OCI-LY7 (cell line): ENCODE data around the gene CASP9. TPM values are rescaled to one million over a fixed set of nuclear protein-coding genes. Genes with fewer than 3 reads are reported as not detected.
"Not testable (repeated sequence)": the region's sequence is repeated elsewhere in the genome, so short reads cannot be mapped to it uniquely, and the experiment has no call there.

Experiments used
- BruUV-seq: library from RNA; stranded (reverse); fragments of 400-500 nt; replicated peaks from 2 replicates; lab custom pipeline; 2021; lab: Mats Ljungman, UMichigan
- CTCF ChIA-PET: fragments of 300-600 bp; sonication (Branson Sonifier 250); formaldehyde crosslinking; loops from one replicate; lab custom pipeline; 2022; ENCODE audit warnings: antibody characterized with exemption; ENCODE audit not compliant: unreplicated experiment; lab: Charles Lee
- POLR2A ChIA-PET: fragments of 300-600 bp; sonication (Branson Sonifier 250); formaldehyde crosslinking; loops from one replicate; lab custom pipeline; 2022; ENCODE audit warnings: antibody characterized with exemption; lab: Charles Lee
- DNase-seq: peaks from one replicate; pipeline ENCODE4 v3.0.0-alpha.2; 2015; ENCODE audit warnings: low spot score
- H2AFZ ChIP-seq: fragments of 200-600 bp; sonication (generic), shearing (Covaris generic); 2 replicates; pipeline ENCODE4 v1.6.1; 2014; ENCODE audit warnings: mild to moderate bottlenecking, antibody characterized with exemption, low read length, moderate library complexity
- H3K27ac ChIP-seq: fragments of 200-600 bp; sonication (generic); 2 replicates; pipeline ENCODE4 v1.5.1; 2014; ENCODE audit warnings: mixed run types, low read depth, mild to moderate bottlenecking, moderate library complexity, low read length, inconsistent platforms; ENCODE audit not compliant: poor library complexity, severe bottlenecking
- H3K36me3 ChIP-seq: fragments of 200-600 bp; sonication (generic); 2 replicates; pipeline ENCODE4 v1.6.1; 2014; ENCODE audit warnings: mild to moderate bottlenecking, antibody characterized with exemption, low read length, moderate library complexity, mixed read lengths; ENCODE audit not compliant: insufficient read depth
- H3K4me1 ChIP-seq: fragments of 200-600 bp; sonication (generic); 2 replicates; pipeline ENCODE4 v1.5.1; 2014; ENCODE audit warnings: mild to moderate bottlenecking, low read length; ENCODE audit not compliant: insufficient read depth, poor library complexity, severe bottlenecking
- H3K4me2 ChIP-seq: fragments of 200-600 bp; sonication (generic); 2 replicates; pipeline ENCODE4 v1.6.1; 2014; ENCODE audit warnings: mild to moderate bottlenecking, low read length
- H3K4me3 ChIP-seq: fragments of 200-600 bp; sonication (generic); 2 replicates; pipeline ENCODE4 v1.5.1; 2014; ENCODE audit warnings: mild to moderate bottlenecking, low read depth, low read length; ENCODE audit not compliant: poor library complexity, severe bottlenecking
- H3K79me2 ChIP-seq: fragments of 200-600 bp; sonication (generic); 2 replicates; pipeline ENCODE4 v1.6.1; 2016; ENCODE audit warnings: low read depth, mild to moderate bottlenecking, low read length, moderate library complexity, mixed read lengths; ENCODE audit not compliant: insufficient read depth
- H3K9me2 ChIP-seq: fragments of 200-600 bp; sonication (generic); 2 replicates; pipeline ENCODE4 v1.6.1; 2016; ENCODE audit warnings: mild to moderate bottlenecking, low read length, mixed read lengths; ENCODE audit not compliant: insufficient read depth
- H3K9me3 ChIP-seq: fragments of 200-600 bp; sonication (generic); 2 replicates; pipeline ENCODE4 v1.6.1; 2014; ENCODE audit warnings: mild to moderate bottlenecking, mixed run types, low read length, mixed read lengths
- H4K20me1 ChIP-seq: fragments of 200-600 bp; sonication (generic); 2 replicates; pipeline ENCODE4 v1.6.1; 2014; ENCODE audit warnings: mild to moderate bottlenecking, antibody characterized with exemption, low read length, moderate library complexity, mixed read lengths; ENCODE audit not compliant: insufficient read depth
- CTCF ChIP-seq: fragments of 200-600 bp; sonication (generic); conservative IDR thresholded peaks from 2 replicates; pipeline ENCODE4 v1.5.1; 2014; ENCODE audit warnings: mild to moderate bottlenecking, antibody characterized with exemption, low read length, moderate library complexity, mixed read lengths
- EZH2phosphoT487 ChIP-seq: fragments of 200-600 bp; sonication (generic); IDR thresholded peaks from 2 replicates; pipeline ENCODE4 v1.6.1; 2018; ENCODE audit warnings: low read depth, borderline replicate concordance, mild to moderate bottlenecking, mixed run types, antibody characterized with exemption, low read length, moderate library complexity, mixed read lengths
- intact Hi-C: fragments of 100-400 bp; cut with micrococcal nuclease; formaldehyde crosslinking; loops from one replicate; pipeline ENCODE4 v1.10.0; 2022; ENCODE audit not compliant: unreplicated experiment
- total RNA-seq, 2 experiments: library from RNA; depleted of rRNA in 1 of 2; stranded (reverse); fragments of >200 nt in 1 of 2; shearing (Covaris generic) in 1 of 2; gene quantifications; 2 replicates each; pipeline ENCODE4 v1.2.3, GENCODE V29; 2014 to 2022

CASP9 gene
- total RNA-seq, 2 experiments from 2014 or later, result 14.5 to 17.6 TPM

DNA sequence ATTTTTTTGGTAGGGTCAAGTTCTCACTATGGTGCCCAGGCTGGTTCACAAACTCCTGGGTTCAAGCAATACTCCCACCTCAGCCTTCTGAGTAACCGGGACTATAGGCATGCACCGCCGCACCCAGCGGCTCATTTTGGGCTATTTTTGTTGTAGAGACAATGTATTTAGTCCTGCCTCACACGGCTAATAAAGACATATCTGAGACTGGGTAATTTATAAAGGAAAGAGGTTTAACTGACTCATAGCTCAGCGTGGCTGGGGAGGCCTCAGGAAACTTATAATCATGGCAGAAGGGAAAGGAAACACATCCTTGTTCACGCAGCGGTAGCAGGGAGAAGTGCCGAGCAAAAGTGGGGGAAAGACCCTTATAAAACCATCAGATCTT is 63.3 kb downstream of the CASP9 start:
- Histone ChIP-seq H2AFZ (no peak overlapping the region), H4K20me1 (no peaks in the 10 kb centered on the region), H3K36me3 (no peaks in the 10 kb centered on the region), H3K4me3 (no peak overlapping the region), H3K4me2 (no peak overlapping the region), H3K9me2 (no peaks in the 10 kb centered on the region), H3K27ac (no peak overlapping the region), H3K4me1 (no peaks in the 10 kb centered on the region), H3K79me2 (no peaks in the 10 kb centered on the region), H3K9me3 (no peaks in the 10 kb centered on the region)
- POLR2A ChIA-PET, result interaction anchor here (0.7 kb wide), 1 partner anchor 22 kb away, joined by 3 read pairs; no protein-coding TSS in a partner anchor
- intact Hi-C loops, result no loop called here
- CTCF ChIA-PET, result no interaction called here
- no peak for DNase-seq
- no TSS peak for BruUV-seq
- no peak for TF ChIP-seq CTCF
- no peak for TF ChIP-seq EZH2phosphoT487

GRCh38 chr1:15459771-15460707 is 64.0 kb downstream of the CASP9 start:
- DNase-seq, result no peak
- no peak overlapping the region for H3K27ac ChIP-seq
- no peaks in the 10 kb centered on the region for H3K79me2 ChIP-seq
- no peaks in the 10 kb centered on the region for H3K9me2 ChIP-seq
- no peak overlapping the region for H2AFZ ChIP-seq
- H3K4me1 ChIP-seq, result no peaks in the 10 kb centered on the region
- ChIA-PET POLR2A (interaction anchor here (0.7 kb wide), 1 partner anchor 23 kb away, joined by 3 read pairs; no protein-coding TSS in a partner anchor), CTCF (no interaction called here)
- intact Hi-C loops, result no loop called here
- H3K4me2 ChIP-seq, result no peak overlapping the region
- H3K36me3 ChIP-seq, result no peaks in the 10 kb centered on the region
- no peak overlapping the region for H3K4me3 ChIP-seq
- no peaks in the 10 kb centered on the region for H4K20me1 ChIP-seq
- TF ChIP-seq CTCF (no peak), EZH2phosphoT487 (no peak)
- H3K9me3 ChIP-seq, result no peaks in the 10 kb centered on the region
- BruUV-seq, result no TSS peak

- H3K4me1 ChIP-seq, H2AFZ ChIP-seq, H4K20me1 ChIP-seq, H3K36me3 ChIP-seq, BruUV-seq, H3K27ac ChIP-seq, H3K79me2 ChIP-seq, H3K4me3 ChIP-seq, CTCF ChIA-PET, H3K9me3 ChIP-seq, H3K4me2 ChIP-seq, H3K9me2 ChIP-seq, DNase-seq, intact Hi-C loops: not testable (repeated sequence)
- POLR2A ChIA-PET, result interaction anchor here (0.6 kb wide), 1 partner anchor 21 kb away, joined by 6 read pairs; no protein-coding TSS in a partner anchor
Measured at GRCh38 chr1:15458388-15458787, 65.6 kb downstream of the CASP9 start.
